ENCODE data around the gene FEM1A. TPM values are rescaled to one million over a fixed set of nuclear protein-coding genes. Genes with fewer than 3 reads are reported as not detected.
"Not testable (repeated sequence)": the region's sequence is repeated elsewhere in the genome, so short reads cannot be mapped to it uniquely, and the experiment has no call there.

The FEM1A gene
- total RNA-seq, 1 experiment from 2014 or later = 13.5 TPM

DNA sequence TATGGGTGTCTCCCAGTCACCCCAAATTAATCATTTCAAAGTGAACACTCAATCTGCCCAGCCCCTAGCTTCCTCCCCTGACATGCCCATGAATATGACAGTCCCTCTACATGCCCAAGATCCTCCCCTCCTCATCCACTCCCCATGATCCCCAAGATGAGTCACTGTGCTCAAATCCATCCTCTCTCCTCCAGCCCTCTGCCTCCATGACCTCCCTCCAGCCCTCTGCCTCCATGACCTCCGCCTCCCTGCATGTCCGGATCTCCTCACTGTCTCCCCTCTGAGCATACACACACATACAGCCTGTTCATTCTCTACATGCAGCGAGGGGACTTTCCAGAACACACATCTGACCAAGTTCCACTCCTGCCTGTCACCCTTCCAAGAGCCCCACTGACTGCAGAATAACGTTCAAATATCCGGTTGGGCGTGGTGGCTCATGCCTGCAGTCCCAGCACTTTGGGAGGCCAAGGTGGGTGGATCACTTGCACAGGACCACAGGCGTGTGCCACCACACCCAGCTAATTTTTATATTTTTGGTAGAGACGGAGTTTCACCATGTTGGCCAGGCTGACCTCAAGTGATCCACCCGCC is 18.4 kb upstream of the FEM1A start:
- peak; percentile 59 for DNase-seq (ENCODE audit: low read depth)

- no peak for DNase-seq (ENCODE audit: low read depth)
Observed at GRCh38 chr19:4774136-4774535, 17.4 kb upstream of the FEM1A start.

- no peak for DNase-seq (ENCODE audit: low read depth)
Observed at GRCh38 chr19:4775627-4776152, 15.8 kb upstream of the FEM1A start.

GRCh38 chr19:4776436-4777211 is 14.9 kb upstream of the FEM1A start:
- DNase-seq (ENCODE audit: low read depth) = peak; percentile 51

DNA sequence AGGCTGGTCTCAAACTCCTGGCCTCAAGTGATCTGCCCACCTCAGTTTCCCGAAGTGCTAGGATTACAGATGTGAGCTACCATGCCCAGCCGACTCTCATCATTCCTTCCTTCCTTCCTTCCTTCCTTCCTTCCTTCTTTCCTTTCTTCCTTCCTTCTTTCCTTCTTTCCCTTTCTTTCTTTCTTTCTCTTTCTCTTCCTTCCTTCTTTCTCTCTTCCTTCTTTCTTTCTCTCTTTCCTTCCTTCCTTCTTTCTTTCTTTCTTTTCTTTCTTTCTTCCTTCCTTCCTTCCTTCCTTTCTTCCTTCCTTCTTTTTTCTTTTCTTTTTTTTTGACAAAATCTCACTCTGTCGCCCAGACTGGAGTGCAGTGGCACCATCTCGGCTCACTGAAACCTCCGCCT is 13.4 kb upstream of the FEM1A start:
- DNase-seq (ENCODE audit: low read depth) = not testable (repeated sequence)

- no peak for DNase-seq (ENCODE audit: low read depth)
Observed at GRCh38 chr19:4780860-4781259, 10.7 kb upstream of the FEM1A start.

DNA sequence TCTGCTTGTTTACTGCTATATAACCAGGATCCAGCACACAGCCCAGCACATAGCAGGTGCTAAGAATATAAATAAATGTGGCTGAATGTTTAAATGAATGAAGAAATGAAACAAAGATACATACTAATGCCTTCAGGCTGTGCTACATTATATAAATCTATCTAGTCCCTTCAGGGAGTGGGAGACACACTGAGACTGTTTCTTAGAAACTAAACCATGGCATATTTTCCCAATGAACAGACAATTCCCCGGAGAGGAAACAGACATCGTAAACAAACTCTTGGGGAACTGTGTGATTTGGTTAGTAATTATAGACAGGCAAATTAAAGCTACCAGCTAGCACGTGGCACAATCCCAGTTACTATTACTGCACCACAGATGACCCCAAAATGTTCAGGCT is 9.7 kb upstream of the FEM1A start:
- DNase-seq (ENCODE audit: low read depth) = no peak

DNA sequence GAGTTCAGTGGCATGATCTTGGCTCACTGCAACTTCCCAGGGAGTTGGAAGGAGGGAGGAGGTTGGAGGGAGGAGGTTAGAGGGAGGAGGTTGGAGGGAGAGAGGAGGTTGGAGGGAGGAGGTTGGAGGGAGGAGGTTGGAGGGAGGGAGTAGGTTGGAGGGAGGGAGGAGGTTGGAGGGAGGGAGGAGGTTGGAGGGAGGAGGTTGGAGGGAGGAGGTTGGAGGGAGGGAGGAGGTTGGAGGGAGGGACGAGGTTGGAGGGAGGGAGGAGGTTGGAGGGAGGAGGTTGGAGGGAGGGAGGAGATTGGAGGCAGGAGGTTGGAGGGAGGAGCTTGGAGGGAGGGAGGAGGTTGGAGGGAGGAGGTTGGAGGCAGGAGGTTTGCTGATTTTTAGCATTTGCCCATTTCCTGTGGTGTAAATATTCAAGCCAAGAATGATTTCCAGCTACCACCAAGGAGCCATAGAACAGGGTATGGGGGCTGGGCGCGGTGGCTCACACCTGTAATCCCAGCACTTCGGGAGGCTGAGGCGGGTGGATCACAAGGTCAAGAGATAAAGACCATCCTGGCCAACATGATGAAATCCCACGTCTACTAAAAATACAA is 5.0 kb upstream of the FEM1A start:
- not testable (repeated sequence) for DNase-seq (ENCODE audit: low read depth)

- DNase-seq (ENCODE audit: low read depth) = not testable (repeated sequence)
Observed at GRCh38 chr19:4792019-4792865, 708 bp downstream of the FEM1A start.

- DNase-seq (ENCODE audit: low read depth) = not testable (repeated sequence)
Observed at GRCh38 chr19:4792866-4793195, 1.3 kb downstream of the FEM1A start.

- DNase-seq (ENCODE audit: low read depth) = not testable (repeated sequence)
Observed at GRCh38 chr19:4793278-4793677, 1.7 kb downstream of the FEM1A start.

- DNase-seq (ENCODE audit: low read depth) = no peak
Observed at GRCh38 chr19:4794971-4795370, 3.4 kb downstream of the FEM1A start.

DNA sequence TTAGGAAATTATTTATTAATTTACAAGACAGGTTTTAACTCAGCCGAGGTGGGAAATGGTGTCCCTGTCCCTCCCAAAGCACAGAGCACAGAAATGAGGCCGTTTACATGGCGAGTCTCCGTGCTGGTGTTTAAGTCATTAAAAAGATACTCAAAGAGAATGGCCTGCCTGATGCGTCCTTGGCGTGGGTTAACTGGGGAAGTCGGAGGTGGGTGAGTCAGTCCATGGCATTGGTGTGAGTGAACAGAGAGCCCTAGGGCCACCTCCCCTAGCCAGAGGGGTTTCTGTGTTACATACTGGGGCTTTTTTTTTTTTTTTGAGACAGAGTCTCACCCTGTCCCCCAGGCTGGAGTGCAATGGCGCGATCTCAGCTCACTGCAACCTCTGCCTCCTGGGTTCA is 3.9 kb downstream of the FEM1A start:
- peak; percentile 51 for DNase-seq (ENCODE audit: low read depth)

GRCh38 chr19:4800591-4801081 is 9.1 kb downstream of the FEM1A start:
- DNase-seq (ENCODE audit: low read depth) = no peak

GRCh38 chr19:4801085-4801619 is 9.6 kb downstream of the FEM1A start:
- DNase-seq (ENCODE audit: low read depth) = no peak

- DNase-seq (ENCODE audit: low read depth) = no peak
Observed at GRCh38 chr19:4802711-4803110, 11.2 kb downstream of the FEM1A start.

GRCh38 chr19:4803736-4804695 is 12.5 kb downstream of the FEM1A start:
- DNase-seq (ENCODE audit: low read depth) = peak; percentile 77

DNA sequence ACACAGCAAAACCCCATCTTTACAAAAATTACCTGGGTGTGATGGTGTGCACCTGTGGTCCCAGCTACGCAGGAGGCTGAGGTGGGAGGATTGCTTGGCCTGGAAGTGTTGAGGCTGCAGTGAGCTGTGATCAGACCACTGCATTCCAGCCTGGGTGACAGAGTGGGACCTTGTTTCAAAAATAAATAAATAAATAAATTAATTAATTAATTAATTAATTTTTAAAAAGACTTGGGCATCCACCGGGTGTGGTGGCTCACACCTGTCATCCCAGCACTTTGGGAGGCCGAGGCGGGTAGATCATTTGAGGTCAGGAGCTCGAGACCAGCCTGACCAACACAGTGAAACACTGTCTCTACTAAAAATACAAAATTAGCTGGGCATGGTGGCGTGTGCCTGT is 13.6 kb downstream of the FEM1A start:
- DNase-seq (ENCODE audit: low read depth) = not testable (repeated sequence)

GRCh38 chr19:4806384-4806783 is 14.8 kb downstream of the FEM1A start:
- no peak for DNase-seq (ENCODE audit: low read depth)

GRCh38 chr19:4807188-4807587 is 15.7 kb downstream of the FEM1A start:
- no peak for DNase-seq (ENCODE audit: low read depth)

Measured in Daoy (cell line).